ENCODE data around the gene LCN2.
A peak's percentile ranks its signal among the peaks of the same experiment; 100 is the strongest.

DNA sequence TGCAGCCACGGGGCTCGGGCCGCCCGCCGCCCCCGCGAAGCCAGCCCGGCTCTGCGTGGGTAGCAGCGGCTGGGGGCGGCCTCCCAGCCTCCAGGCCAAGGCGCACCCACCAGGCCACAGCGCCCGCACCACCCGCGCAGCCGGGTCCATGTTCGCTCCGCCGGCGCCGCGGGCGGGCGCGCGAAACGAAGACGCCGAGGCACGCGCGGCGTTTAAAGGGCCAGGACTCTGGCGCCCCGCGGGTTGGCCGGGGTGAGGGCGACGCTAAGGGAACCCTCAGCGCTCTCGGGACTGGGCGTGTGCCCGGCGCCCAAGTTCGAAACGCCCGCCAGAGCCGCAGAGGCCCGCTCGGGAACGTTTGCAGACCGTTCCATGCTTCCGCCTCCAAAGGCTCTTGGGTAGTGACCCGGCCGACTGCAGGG is 21.7 kb upstream of the LCN2 start, which contains the start of gene PTGES2:
- TF ChIP-seq POLR2AphosphoS5 (IDR thresholded peaks at IDR 0.05; ENCODE audit: low read depth, low read length) (peak; percentile 19; the same call in 1 of the 2 replicates), SIN3A (IDR thresholded peaks at IDR 0.05; ENCODE audit: borderline replicate concordance, insufficient read depth, low read length) (peak; percentile 65; the same call in 1 of the 2 replicates), TAF1 (IDR thresholded peaks at IDR 0.05; ENCODE audit: borderline replicate concordance, insufficient read depth, low read length) (no peak), FOXP2 (optimal IDR thresholded peaks at IDR 0.05; ENCODE audit: borderline replicate concordance, extremely low read depth, extremely low read length, insufficient read depth) (no peak)
- TF ChIP-seq, protein P1, sequence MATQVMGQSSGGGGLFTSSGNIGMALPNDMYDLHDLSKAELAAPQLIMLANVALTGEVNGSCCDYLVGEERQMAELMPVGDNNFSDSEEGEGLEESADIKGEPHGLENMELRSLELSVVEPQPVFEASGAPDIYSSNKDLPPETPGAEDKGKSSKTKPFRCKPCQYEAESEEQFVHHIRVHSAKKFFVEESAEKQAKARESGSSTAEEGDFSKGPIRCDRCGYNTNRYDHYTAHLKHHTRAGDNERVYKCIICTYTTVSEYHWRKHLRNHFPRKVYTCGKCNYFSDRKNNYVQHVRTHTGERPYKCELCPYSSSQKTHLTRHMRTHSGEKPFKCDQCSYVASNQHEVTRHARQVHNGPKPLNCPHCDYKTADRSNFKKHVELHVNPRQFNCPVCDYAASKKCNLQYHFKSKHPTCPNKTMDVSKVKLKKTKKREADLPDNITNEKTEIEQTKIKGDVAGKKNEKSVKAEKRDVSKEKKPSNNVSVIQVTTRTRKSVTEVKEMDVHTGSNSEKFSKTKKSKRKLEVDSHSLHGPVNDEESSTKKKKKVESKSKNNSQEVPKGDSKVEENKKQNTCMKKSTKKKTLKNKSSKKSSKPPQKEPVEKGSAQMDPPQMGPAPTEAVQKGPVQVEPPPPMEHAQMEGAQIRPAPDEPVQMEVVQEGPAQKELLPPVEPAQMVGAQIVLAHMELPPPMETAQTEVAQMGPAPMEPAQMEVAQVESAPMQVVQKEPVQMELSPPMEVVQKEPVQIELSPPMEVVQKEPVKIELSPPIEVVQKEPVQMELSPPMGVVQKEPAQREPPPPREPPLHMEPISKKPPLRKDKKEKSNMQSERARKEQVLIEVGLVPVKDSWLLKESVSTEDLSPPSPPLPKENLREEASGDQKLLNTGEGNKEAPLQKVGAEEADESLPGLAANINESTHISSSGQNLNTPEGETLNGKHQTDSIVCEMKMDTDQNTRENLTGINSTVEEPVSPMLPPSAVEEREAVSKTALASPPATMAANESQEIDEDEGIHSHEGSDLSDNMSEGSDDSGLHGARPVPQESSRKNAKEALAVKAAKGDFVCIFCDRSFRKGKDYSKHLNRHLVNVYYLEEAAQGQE (IDR thresholded peaks at IDR 0.05; ENCODE audit: insufficient read depth in 1 of 2, low read depth in 2 of 2, low read length in 2 of 2), result no peak
